ENCODE data around the gene SERP1. TPM values are rescaled to one million over a fixed set of nuclear protein-coding genes. Genes with fewer than 3 reads are reported as not detected.

The SERP1 gene
- total RNA-seq, 2 donors from 2014 or later = 65.9 to 104 TPM

- DNase-seq (ENCODE audit: low spot score in 2 of 2) (no peak), ATAC-seq (no peak)
- Mint-ChIP-seq H3K36me3 (peaks cover 33 to 57% of the 10 kb centered on the region in 2 donors), H3K27ac (peak overlapping the region; percentile 44 to 98), H3K9me3 (no peaks in the 10 kb centered on the region)
Observed at GRCh38 chr3:150544726-150545125, 1.6 kb downstream of the SERP1 start.

GRCh38 chr3:150544041-150544440, 2.3 kb downstream of the SERP1 start:
- H3K27ac Mint-ChIP-seq = peak overlapping the region; percentile 60 to 98
- no peak for ATAC-seq
- H3K9me3 Mint-ChIP-seq = no peaks in the 10 kb centered on the region

GRCh38 chr3:150543531-150543930, 2.8 kb downstream of the SERP1 start:
- ATAC-seq = no peak
- Mint-ChIP-seq H3K9me3 (no peaks in the 10 kb centered on the region), H3K36me3 (peaks cover 33 to 47% of the 10 kb centered on the region in 2 donors), H3K27ac (peak overlapping the region in 1 of 2 donors; percentile 98)
- no peak for DNase-seq (ENCODE audit: low spot score in 2 of 2)

More at GRCh38 chr3:150544041-150544440, 2.3 kb downstream of the SERP1 start:
- H3K36me3 Mint-ChIP-seq = peaks cover 33 to 52% of the 10 kb centered on the region in 2 donors
- DNase-seq (ENCODE audit: low spot score in 2 of 2) = no peak

- ATAC-seq (no peak), DNase-seq (ENCODE audit: low spot score in 2 of 2) (no peak)
- Mint-ChIP-seq H3K9me3 (no peaks in the 10 kb centered on the region), H3K36me3 (peaks cover 33 to 43% of the 10 kb centered on the region in 2 donors), H3K27ac (peak overlapping the region in 1 of 2 donors; percentile 69)
Observed at GRCh38 chr3:150543128-150543527, 3.2 kb downstream of the SERP1 start.

GRCh38 chr3:150540991-150541390, 5.3 kb downstream of the SERP1 start:
- ATAC-seq (no peak), DNase-seq (ENCODE audit: low spot score in 2 of 2) (no peak)
- H3K9me3 Mint-ChIP-seq = no peaks in the 10 kb centered on the region
- H3K27ac Mint-ChIP-seq = no peak overlapping the region
- H3K36me3 Mint-ChIP-seq = peaks cover 18 to 32% of the 10 kb centered on the region in 2 donors

- no peak overlapping the region for H3K27ac Mint-ChIP-seq
- DNase-seq (ENCODE audit: low spot score in 2 of 2) = no peak
- H3K9me3 Mint-ChIP-seq = no peaks in the 10 kb centered on the region
- H3K36me3 Mint-ChIP-seq = peaks cover 11 to 26% of the 10 kb centered on the region in 2 donors
- ATAC-seq = no peak
Observed at GRCh38 chr3:150540297-150540696, 6.0 kb downstream of the SERP1 start.

- Mint-ChIP-seq H3K36me3 (peaks cover 4 to 25% of the 10 kb centered on the region in 2 donors), H3K9me3 (no peaks in the 10 kb centered on the region), H3K27ac (peak overlapping the region; percentile 17 to 31)
- no peak for DNase-seq (ENCODE audit: low spot score in 2 of 2)
- peak in 1 of 2 donors; percentile 11 for ATAC-seq
Observed at GRCh38 chr3:150538324-150539208, 7.7 kb downstream of the SERP1 start.

GRCh38 chr3:150535204-150535603, 11.1 kb downstream of the SERP1 start:
- Mint-ChIP-seq H3K36me3 (no peaks in the 10 kb centered on the region), H3K9me3 (no peaks in the 10 kb centered on the region), H3K27ac (peak overlapping the region in 1 of 2 donors; percentile 24)
- ATAC-seq = no peak
- DNase-seq (ENCODE audit: low spot score in 2 of 2) = no peak

- peak; percentile 81 to 91 for ATAC-seq
- Mint-ChIP-seq H3K27ac (peak overlapping the region in 1 of 2 donors; percentile 59), H3K9me3 (no peaks in the 10 kb centered on the region), H3K36me3 (no peaks in the 10 kb centered on the region)
- DNase-seq (ENCODE audit: low spot score in 2 of 2) = no peak
Observed at GRCh38 chr3:150531775-150532174, 14.5 kb downstream of the SERP1 start.

GRCh38 chr3:150528354-150528797, 17.9 kb downstream of the SERP1 start:
- DNase-seq (ENCODE audit: low spot score in 2 of 2) = no peak
- no peaks in the 10 kb centered on the region for H3K9me3 Mint-ChIP-seq
- no peak overlapping the region for H3K27ac Mint-ChIP-seq
- no peak for ATAC-seq
- H3K36me3 Mint-ChIP-seq = no peaks in the 10 kb centered on the region

- DNase-seq (ENCODE audit: low spot score in 2 of 2) = no peak
- Mint-ChIP-seq H3K36me3 (no peaks in the 10 kb centered on the region), H3K27ac (no peak overlapping the region), H3K9me3 (no peaks in the 10 kb centered on the region)
- ATAC-seq = no peak
Observed at GRCh38 chr3:150527464-150528255, 18.6 kb downstream of the SERP1 start.

GRCh38 chr3:150523538-150523937, 22.8 kb downstream of the SERP1 start:
- no peaks in the 10 kb centered on the region for H3K36me3 Mint-ChIP-seq
- H3K27ac Mint-ChIP-seq = no peak overlapping the region
- no peaks in the 10 kb centered on the region for H3K9me3 Mint-ChIP-seq
- ATAC-seq = no peak
- DNase-seq (ENCODE audit: low spot score in 2 of 2) = no peak

GRCh38 chr3:150521463-150521862, 24.8 kb downstream of the SERP1 start:
- H3K9me3 Mint-ChIP-seq = peaks cover 0 to 5% of the 10 kb centered on the region in 2 donors
- DNase-seq (ENCODE audit: low spot score in 2 of 2) (no peak), ATAC-seq (no peak)
- H3K36me3 Mint-ChIP-seq = peaks cover 0 to 13% of the 10 kb centered on the region in 2 donors
- H3K27ac Mint-ChIP-seq = no peak overlapping the region

GRCh38 chr3:150520408-150520807, 25.9 kb downstream of the SERP1 start:
- Mint-ChIP-seq H3K9me3 (peaks cover 2 to 5% of the 10 kb centered on the region in 2 donors), H3K27ac (no peak overlapping the region), H3K36me3 (peaks cover 5 to 19% of the 10 kb centered on the region in 2 donors)
- DNase-seq (ENCODE audit: low spot score in 2 of 2) = no peak
- no peak for ATAC-seq

GRCh38 chr3:150519026-150519425, 27.3 kb downstream of the SERP1 start:
- DNase-seq (ENCODE audit: low spot score in 2 of 2) (no peak), ATAC-seq (no peak)
- no peak overlapping the region for H3K27ac Mint-ChIP-seq
- H3K36me3 Mint-ChIP-seq = peaks cover 7 to 20% of the 10 kb centered on the region in 2 donors
- H3K9me3 Mint-ChIP-seq = peaks cover 3 to 5% of the 10 kb centered on the region in 2 donors

GRCh38 chr3:150515210-150515609, 31.1 kb downstream of the SERP1 start:
- ATAC-seq (no peak), DNase-seq (ENCODE audit: low spot score in 2 of 2) (no peak)
- peaks cover 7 to 20% of the 10 kb centered on the region in 2 donors for H3K36me3 Mint-ChIP-seq
- no peak overlapping the region for H3K27ac Mint-ChIP-seq
- peaks cover 3 to 5% of the 10 kb centered on the region in 2 donors for H3K9me3 Mint-ChIP-seq

Measured in activated naive CD4-positive, alpha-beta T cell treated with anti-CD3 and anti-CD28 coated beads, Interleukin-2, amount 50 U/mL, for 72 hours (primary cell).